Measurements from ENCODE around the gene AP2S1.
"Not testable (repeated sequence)": the region's sequence is repeated elsewhere in the genome, so short reads cannot be mapped to it uniquely, and the experiment has no call there.

The AP2S1 gene

DNA sequence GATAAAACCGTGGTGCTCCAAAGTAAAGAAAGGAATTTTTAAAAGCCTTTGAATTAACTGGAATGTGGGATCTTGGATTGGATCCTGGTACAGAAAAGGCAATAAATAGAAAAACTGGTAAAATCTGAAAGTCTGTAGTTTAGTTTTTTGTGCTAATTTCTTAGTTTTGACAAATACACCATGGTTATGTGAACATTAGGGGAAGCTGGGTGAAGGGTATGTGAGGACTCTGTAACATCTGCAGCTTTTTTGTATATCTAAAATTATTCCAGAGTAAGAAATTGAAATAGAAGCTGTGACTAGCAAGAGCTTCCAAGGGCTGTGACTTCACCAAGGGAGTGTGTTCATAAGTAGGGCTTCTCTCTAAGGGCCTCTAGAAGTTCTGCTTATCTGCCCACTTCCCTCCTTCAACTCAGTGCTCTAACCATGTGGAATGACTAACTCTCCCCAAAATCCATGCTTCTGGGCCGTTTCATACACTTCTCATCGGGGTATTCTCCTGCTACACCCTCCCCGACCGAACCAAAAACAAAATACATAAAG is 36.7 kb upstream of the AP2S1 start:
- Histone ChIP-seq H3K79me2 (ENCODE audit: insufficient read depth, low read length) (peaks cover 85% of the 10 kb centered on the region), H3K9me2 (replicated peaks; ENCODE audit: low read depth, low read length) (no peaks in the 10 kb centered on the region), H4K20me1 (ENCODE audit: insufficient read depth, low read length, poor library complexity, severe bottlenecking) (peaks cover 10% of the 10 kb centered on the region), H3K4me1 (ENCODE audit: insufficient read depth, low read length, poor library complexity, severe bottlenecking) (no peaks in the 10 kb centered on the region), H3F3A (ENCODE audit: low read depth) (no peaks in the 10 kb centered on the region), H3K36me3 (ENCODE audit: insufficient read depth, low read length) (no peaks in the 10 kb centered on the region), H3K9ac (ENCODE audit: low read depth, low read length, poor library complexity, severe bottlenecking) (no peak overlapping the region), H3K27me3 (ENCODE audit: insufficient read depth, low read length, poor library complexity, severe bottlenecking) (no peaks in the 10 kb centered on the region), H2AFZ (ENCODE audit: low read length) (no peak overlapping the region), H3K4me3 (ENCODE audit: low read length, poor library complexity, severe bottlenecking) (no peak overlapping the region), H3K4me2 (ENCODE audit: low read depth, low read length, poor library complexity, severe bottlenecking) (no peak overlapping the region), H3K9me3 (ENCODE audit: insufficient read depth, low read depth, low read length) (no peaks in the 10 kb centered on the region)
- TF ChIP-seq, protein P1, sequence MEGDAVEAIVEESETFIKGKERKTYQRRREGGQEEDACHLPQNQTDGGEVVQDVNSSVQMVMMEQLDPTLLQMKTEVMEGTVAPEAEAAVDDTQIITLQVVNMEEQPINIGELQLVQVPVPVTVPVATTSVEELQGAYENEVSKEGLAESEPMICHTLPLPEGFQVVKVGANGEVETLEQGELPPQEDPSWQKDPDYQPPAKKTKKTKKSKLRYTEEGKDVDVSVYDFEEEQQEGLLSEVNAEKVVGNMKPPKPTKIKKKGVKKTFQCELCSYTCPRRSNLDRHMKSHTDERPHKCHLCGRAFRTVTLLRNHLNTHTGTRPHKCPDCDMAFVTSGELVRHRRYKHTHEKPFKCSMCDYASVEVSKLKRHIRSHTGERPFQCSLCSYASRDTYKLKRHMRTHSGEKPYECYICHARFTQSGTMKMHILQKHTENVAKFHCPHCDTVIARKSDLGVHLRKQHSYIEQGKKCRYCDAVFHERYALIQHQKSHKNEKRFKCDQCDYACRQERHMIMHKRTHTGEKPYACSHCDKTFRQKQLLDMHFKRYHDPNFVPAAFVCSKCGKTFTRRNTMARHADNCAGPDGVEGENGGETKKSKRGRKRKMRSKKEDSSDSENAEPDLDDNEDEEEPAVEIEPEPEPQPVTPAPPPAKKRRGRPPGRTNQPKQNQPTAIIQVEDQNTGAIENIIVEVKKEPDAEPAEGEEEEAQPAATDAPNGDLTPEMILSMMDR (conservative IDR thresholded peaks at IDR 0.05; ENCODE audit: low read length): no peak
- TF ChIP-seq EZH2phosphoT487 (IDR thresholded peaks at IDR 0.05; ENCODE audit: borderline replicate concordance): no peak

DNA sequence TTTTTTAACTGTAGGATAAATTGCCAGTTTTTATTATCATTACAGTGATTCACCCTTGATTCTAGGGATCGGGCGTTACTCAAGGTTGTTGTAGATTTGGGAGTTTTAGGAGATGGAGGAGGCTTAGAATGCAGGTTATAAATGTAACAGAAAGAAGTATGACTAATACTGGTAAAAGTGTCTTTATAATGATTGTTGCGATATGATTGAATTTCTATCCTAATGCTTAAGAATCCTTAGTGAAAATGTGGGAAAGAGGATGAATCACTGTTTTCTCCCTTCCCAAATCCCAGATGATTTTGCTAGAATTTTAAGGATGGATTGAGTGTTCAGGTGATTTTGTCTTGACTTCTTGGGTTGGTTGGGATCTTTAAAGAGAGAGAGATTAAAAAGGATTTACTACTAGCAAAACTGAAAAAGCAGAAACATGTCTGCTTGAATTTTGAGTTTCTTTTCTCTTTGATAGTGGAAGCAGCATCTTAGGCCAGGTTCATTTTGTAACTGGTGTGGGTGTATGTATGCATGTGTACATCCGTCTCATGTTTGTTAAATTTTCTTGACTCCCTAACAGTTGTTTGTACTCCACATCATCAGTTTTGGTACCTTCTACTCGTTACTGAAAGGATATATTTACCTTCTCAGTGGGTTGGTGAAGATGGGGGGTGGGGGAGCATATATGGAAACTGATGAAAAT is 36.0 kb upstream of the AP2S1 start:
- Histone ChIP-seq H3K27me3 (ENCODE audit: insufficient read depth, low read length, poor library complexity, severe bottlenecking) (no peaks in the 10 kb centered on the region), H3K9ac (ENCODE audit: low read depth, low read length, poor library complexity, severe bottlenecking) (no peak overlapping the region), H3K9me3 (ENCODE audit: insufficient read depth, low read depth, low read length) (no peaks in the 10 kb centered on the region), H2AFZ (ENCODE audit: low read length) (no peak overlapping the region), H3K79me2 (ENCODE audit: insufficient read depth, low read length) (peaks cover 85% of the 10 kb centered on the region), H4K20me1 (ENCODE audit: insufficient read depth, low read length, poor library complexity, severe bottlenecking) (peaks cover 10% of the 10 kb centered on the region), H3K4me2 (ENCODE audit: low read depth, low read length, poor library complexity, severe bottlenecking) (no peak overlapping the region), H3K9me2 (replicated peaks; ENCODE audit: low read depth, low read length) (no peaks in the 10 kb centered on the region), H3K4me3 (ENCODE audit: low read length, poor library complexity, severe bottlenecking) (no peak overlapping the region), H3K4me1 (ENCODE audit: insufficient read depth, low read length, poor library complexity, severe bottlenecking) (no peaks in the 10 kb centered on the region), H3K36me3 (ENCODE audit: insufficient read depth, low read length) (no peaks in the 10 kb centered on the region), H3F3A (ENCODE audit: low read depth) (no peaks in the 10 kb centered on the region)
- TF ChIP-seq, protein P1 (conservative IDR thresholded peaks at IDR 0.05; ENCODE audit: low read length): no peak
- no peak for TF ChIP-seq EZH2phosphoT487 (IDR thresholded peaks at IDR 0.05; ENCODE audit: borderline replicate concordance)

DNA sequence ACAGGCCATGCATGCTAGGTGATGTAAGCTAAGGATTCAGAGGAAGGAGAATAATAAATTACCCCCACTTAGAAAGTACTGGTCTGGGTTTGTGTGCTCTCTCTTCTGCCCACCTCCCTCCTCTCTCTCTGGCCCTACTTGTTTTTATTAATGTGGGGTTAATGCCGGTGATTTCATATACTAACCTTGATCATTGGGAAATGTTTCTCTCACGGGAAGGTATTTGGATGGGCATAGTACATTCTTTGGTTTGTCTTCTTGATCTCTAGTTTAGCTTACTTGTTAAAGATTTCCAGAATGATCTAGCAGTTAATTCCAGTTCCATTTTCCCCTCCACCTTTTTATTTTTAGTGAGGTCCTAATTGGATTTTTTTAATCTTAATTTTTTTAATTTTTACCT is 34.8 kb upstream of the AP2S1 start:
- Histone ChIP-seq H3K36me3 (ENCODE audit: insufficient read depth, low read length) (no peaks in the 10 kb centered on the region), H3K79me2 (ENCODE audit: insufficient read depth, low read length) (peaks cover 84% of the 10 kb centered on the region)

DNA sequence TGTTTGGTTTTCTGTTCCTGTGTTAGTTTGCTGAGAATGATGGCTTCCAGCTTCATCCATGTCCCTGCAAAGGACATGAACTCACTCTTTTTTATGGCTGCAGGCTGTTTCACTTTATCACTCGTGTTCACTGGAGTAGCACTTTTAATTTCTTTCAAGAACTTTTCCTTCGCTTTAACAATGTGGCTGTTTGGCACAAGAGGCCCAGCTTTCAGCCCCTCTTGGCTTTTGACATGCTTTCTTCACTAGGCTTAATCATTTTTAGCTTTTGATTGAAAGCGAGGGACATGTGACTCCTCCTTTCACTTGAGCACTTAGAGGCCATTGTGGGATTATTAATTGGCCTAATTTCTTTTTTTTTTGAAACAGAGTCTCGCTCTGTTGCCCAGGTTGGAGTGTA is 32.1 kb upstream of the AP2S1 start:
- not testable (repeated sequence) for H3K9me3 ChIP-seq (ENCODE audit: insufficient read depth, low read depth, low read length); H3K9me2 ChIP-seq (replicated peaks; ENCODE audit: low read depth, low read length); H3K36me3 ChIP-seq (ENCODE audit: insufficient read depth, low read length); H3K4me3 ChIP-seq (ENCODE audit: low read length, poor library complexity, severe bottlenecking); H3K4me1 ChIP-seq (ENCODE audit: insufficient read depth, low read length, poor library complexity, severe bottlenecking); H3K27me3 ChIP-seq (ENCODE audit: insufficient read depth, low read length, poor library complexity, severe bottlenecking); H4K20me1 ChIP-seq (ENCODE audit: insufficient read depth, low read length, poor library complexity, severe bottlenecking); H3F3A ChIP-seq (ENCODE audit: low read depth); H3K4me2 ChIP-seq (ENCODE audit: low read depth, low read length, poor library complexity, severe bottlenecking); H3K9ac ChIP-seq (ENCODE audit: low read depth, low read length, poor library complexity, severe bottlenecking); H2AFZ ChIP-seq (ENCODE audit: low read length)
- H3K79me2 ChIP-seq (ENCODE audit: insufficient read depth, low read length): peaks cover 80% of the 10 kb centered on the region

More for the DNA sequence above, 34.8 kb upstream of the AP2S1 start:
- no peak overlapping the region for H3K4me2 ChIP-seq (ENCODE audit: low read depth, low read length, poor library complexity, severe bottlenecking)
- H3K9me2 ChIP-seq (replicated peaks; ENCODE audit: low read depth, low read length): no peaks in the 10 kb centered on the region
- H3K4me3 ChIP-seq (ENCODE audit: low read length, poor library complexity, severe bottlenecking): no peak overlapping the region
- peaks cover 10% of the 10 kb centered on the region for H4K20me1 ChIP-seq (ENCODE audit: insufficient read depth, low read length, poor library complexity, severe bottlenecking)
- no peaks in the 10 kb centered on the region for H3K4me1 ChIP-seq (ENCODE audit: insufficient read depth, low read length, poor library complexity, severe bottlenecking)
- H2AFZ ChIP-seq (ENCODE audit: low read length): no peak overlapping the region
- no peaks in the 10 kb centered on the region for H3F3A ChIP-seq (ENCODE audit: low read depth)
- TF ChIP-seq, protein P1 (conservative IDR thresholded peaks at IDR 0.05; ENCODE audit: low read length): no peak
- no peak for TF ChIP-seq EZH2phosphoT487 (IDR thresholded peaks at IDR 0.05; ENCODE audit: borderline replicate concordance)
- H3K9ac ChIP-seq (ENCODE audit: low read depth, low read length, poor library complexity, severe bottlenecking): no peak overlapping the region
- no peaks in the 10 kb centered on the region for H3K9me3 ChIP-seq (ENCODE audit: insufficient read depth, low read depth, low read length)
- no peaks in the 10 kb centered on the region for H3K27me3 ChIP-seq (ENCODE audit: insufficient read depth, low read length, poor library complexity, severe bottlenecking)

All from Loucy (cell line).